ENCODE data around the gene FLYWCH2. TPM values are rescaled to one million over a fixed set of nuclear protein-coding genes. Genes with fewer than 3 reads are reported as not detected.
A peak's percentile ranks its signal among the peaks of the same experiment; 100 is the strongest.

Gene FLYWCH2
- total and polyA plus RNA-seq, 9 of the 15 experiments (the other 6 are each of a cell fraction or from before 2014, with no cell fraction given): 0.70 to 55.5 (median 7.6) TPM

- TF ChIP-seq TSHZ1 (CRISPR knock-in tag; IDR thresholded peaks at IDR 0.05): no peak
- no peak for TF ChIP-seq TRIM25 (IDR thresholded peaks at IDR 0.05; ENCODE audit: borderline replicate concordance)
- no peak for TF ChIP-seq ZNF507 (tag; conservative IDR thresholded peaks at IDR 0.05)
- TF ChIP-seq ZNF316 (IDR thresholded peaks at IDR 0.05): peak; percentile 54
- no peak for TF ChIP-seq CAMTA2 (CRISPR knock-in tag; conservative IDR thresholded peaks at IDR 0.05)
- TF ChIP-seq FOXK2 (conservative IDR thresholded peaks at IDR 0.05 in 1 of 2, IDR thresholded peaks at IDR 0.05 in 1 of 2; ENCODE audit: low read depth in 2 of 2): peak in 1 of 2 experiments; percentile 28; a peak in 1 of 4 replicates
- TF ChIP-seq RBFOX2 (IDR thresholded peaks at IDR 0.05; ENCODE audit: low read depth, low read length): no peak
- no peak for TF ChIP-seq ZNF77 (CRISPR knock-in tag; IDR thresholded peaks at IDR 0.05)
- no peak for TF ChIP-seq GTF2E2 (tag; IDR thresholded peaks at IDR 0.05)
- TF ChIP-seq ZBTB1 (CRISPR knock-in tag; IDR thresholded peaks at IDR 0.05; ENCODE audit: borderline replicate concordance, low read depth): no peak
- TF ChIP-seq TFE3 (CRISPR knock-in tag; IDR thresholded peaks at IDR 0.05): no peak
- TF ChIP-seq ETV6 (IDR thresholded peaks at IDR 0.05; ENCODE audit: borderline replicate concordance in 1 of 2, low read depth in 2 of 2, low read length in 1 of 2): no peak
- no peak for TF ChIP-seq ETV6 (CRISPR knock-in tag; IDR thresholded peaks at IDR 0.05; ENCODE audit: borderline replicate concordance)
- no peak for TF ChIP-seq MXI1 (IDR thresholded peaks at IDR 0.05; ENCODE audit: low read depth, low read length)
- no peak for TF ChIP-seq ZFX (CRISPR knock-in tag; IDR thresholded peaks at IDR 0.05)
- no peak for TF ChIP-seq ZNF3 (CRISPR knock-in tag; IDR thresholded peaks at IDR 0.05)
- TF ChIP-seq ZBTB7A (IDR thresholded peaks at IDR 0.05; ENCODE audit: borderline replicate concordance, control insufficient read depth, low read depth, low read length): no peak
- no peak for TF ChIP-seq PHB (CRISPR knock-in tag; IDR thresholded peaks at IDR 0.05)
- TF ChIP-seq TCFL5 (CRISPR knock-in tag; conservative IDR thresholded peaks at IDR 0.05): no peak
- TF ChIP-seq SREBF1 (IDR thresholded peaks at IDR 0.05; ENCODE audit: borderline replicate concordance, low read depth, low read length): no peak
- no peak for TF ChIP-seq FOSL1 (tag; conservative IDR thresholded peaks at IDR 0.05)
- no peak for TF ChIP-seq GATAD2A (IDR thresholded peaks at IDR 0.05)
- no peak for TF ChIP-seq TRIM28 (IDR thresholded peaks at IDR 0.05)
- TF ChIP-seq ARID1B (IDR thresholded peaks at IDR 0.05): no peak
Measured at GRCh38 chr16:2912330-2913199, 29.6 kb downstream of the FLYWCH2 start (continued).
